GM18858 (cell line): ENCODE measurements around the gene INO80E.
"Not testable (repeated sequence)": the region's sequence is repeated elsewhere in the genome, so short reads cannot be mapped to it uniquely, and the experiment has no call there.

Experiments used
- ATAC-seq: cut with Tn5 transposase; IDR thresholded peaks from one replicate; pipeline ENCODE4 v1.9.1; 2021; ENCODE audit not compliant: unreplicated experiment

INO80E gene

GRCh38 chr16:30009085-30009862 is 13.2 kb downstream of the INO80E start:
- ATAC-seq = no peak

- ATAC-seq = no peak
Observed at GRCh38 chr16:30009990-30010843, 14.2 kb downstream of the INO80E start.

DNA sequence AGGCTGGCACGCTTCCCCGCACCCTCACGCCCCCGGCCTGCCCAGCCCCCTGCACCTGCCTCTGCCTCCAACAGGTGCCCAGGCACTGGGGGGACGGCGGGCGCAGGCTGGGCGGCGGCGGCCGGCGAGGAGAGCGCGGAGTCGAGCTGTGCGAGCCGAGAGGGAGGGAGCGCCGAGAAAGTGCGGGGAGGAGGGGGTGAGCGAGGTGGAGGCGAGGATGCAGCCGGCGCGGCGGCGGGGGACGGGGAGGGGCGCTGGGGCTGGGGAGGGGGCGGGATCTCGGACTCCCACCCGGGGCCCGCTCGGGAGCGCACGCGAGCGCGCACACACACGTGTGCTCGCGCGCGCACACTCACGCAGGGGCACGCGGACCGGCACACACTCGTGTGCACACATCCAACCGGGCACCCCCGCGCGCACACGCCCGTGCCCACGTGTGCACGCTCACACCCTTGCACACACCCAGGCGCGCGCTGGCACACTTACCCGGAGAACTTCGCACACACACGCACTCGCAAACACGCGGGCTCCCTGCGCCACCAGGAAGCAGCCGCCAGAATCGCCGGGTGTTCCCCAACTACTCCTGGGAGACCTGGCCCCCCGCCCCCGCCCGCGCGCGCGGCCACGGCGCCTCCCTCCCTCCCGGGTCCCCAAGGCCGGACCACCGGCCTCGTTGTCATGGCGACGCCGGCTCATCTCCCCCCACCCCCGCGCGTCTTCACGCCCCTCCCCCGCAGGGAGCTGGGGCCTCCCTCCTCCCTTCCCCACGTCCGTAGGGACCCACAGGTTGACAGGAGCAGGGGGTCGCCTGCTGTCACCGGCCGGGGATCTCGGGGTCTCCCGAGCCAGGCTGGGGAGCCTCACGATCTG is 15.0 kb downstream of the INO80E start, which contains the start of gene DOC2A:
Gene DOC2A, minus strand, starts transcription at position 184 of the 870 bp plus-strand sequence. CDS start 805 bp downstream, outside the sequence.
- ATAC-seq = no peak

DNA sequence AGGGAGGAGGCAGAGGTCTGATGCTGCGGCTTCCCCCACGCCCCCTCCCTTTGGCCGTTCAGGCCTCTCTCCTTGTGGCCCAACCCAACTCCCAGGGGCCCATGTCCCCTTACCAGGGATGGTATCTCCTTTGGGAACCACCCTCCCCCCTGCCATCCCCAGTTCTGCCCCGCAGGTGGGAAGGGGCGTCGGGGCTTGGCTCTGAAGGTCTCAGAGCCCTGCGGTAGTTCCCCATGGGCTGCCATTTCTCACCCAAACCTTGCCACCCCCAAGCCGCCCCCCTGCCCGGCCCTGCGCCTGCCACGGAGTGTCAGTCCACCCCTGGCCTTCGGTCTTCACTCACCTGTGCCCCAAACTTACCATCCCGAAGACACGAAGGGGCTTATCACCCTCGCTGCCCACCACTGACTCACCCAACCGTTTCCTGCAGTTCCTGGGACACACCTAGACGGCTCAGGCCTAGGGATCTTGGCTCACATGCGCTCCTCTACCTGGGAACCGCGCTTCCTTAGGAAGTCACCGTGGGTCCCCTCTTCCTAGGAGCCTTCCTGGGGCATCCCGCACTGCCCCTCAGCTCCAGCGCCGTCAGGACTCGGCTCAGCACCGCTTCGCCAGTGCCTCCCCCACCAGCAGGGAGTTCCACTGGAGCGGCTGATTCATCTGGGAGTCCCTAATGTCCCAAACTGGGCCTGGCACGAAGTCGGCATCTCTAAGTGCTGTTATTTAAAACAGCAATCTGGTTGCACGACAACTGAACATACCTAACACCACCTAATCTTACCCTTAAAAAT is 15.9 kb downstream of the INO80E start:
- ATAC-seq = no peak

- not testable (repeated sequence) for ATAC-seq
Observed at GRCh38 chr16:30012598-30012997, 16.6 kb downstream of the INO80E start.

DNA sequence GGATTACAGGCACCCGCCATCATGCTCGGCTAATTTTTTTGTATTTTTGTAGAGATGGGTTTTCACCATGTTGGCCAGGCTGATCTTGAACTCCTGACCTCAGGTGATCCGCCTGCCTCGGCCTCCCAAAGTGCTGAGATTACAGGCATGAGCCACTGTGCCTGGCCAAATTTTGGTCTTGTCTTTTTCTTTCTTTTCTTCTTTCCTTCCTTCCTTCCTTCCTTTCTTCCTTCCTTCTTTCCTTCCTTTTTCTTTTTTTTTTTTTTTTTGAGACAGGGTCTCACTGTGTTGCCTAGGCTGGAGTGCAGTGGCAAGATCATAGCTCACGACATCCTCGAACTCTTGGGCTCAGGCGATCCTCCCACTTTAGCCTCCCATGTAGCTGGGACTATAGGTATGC is 19.4 kb downstream of the INO80E start:
- ATAC-seq = not testable (repeated sequence)

DNA sequence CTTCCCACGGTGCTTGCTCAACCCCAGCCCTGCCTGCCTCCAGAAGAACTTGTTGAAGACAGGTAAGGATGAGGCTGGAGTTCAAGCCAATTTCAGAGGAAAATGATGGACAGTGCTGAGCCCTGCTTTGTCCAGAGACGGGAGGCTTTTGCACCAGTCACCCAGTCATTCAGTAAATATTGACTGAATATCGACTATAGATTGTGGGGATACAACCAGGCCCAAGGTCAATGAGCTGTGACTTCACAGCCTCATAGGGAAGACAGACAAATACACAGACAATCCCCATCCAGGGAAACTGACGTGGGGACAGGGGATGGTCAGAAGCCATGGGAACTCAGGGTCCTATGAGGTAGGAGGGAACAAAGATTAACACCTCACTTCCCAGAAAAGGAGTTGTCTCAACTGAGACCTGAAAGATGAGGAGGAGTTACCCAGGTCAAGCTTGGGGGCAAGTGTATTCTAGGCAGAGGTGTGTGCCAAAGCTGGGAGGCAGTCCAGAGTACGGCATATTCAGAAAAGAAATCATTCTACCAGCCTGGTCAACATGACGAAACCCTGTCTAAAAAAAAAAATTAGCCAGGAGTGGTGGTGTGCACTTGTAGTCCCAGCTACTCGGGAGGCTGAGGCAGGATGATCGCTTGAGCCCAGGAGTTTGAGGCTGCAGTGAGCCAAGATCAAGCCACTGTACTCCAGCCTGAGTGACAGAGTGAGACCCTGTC is 20.7 kb downstream of the INO80E start:
- ATAC-seq = no peak

GRCh38 chr16:30017277-30017656 is 21.2 kb downstream of the INO80E start:
- no peak for ATAC-seq

DNA sequence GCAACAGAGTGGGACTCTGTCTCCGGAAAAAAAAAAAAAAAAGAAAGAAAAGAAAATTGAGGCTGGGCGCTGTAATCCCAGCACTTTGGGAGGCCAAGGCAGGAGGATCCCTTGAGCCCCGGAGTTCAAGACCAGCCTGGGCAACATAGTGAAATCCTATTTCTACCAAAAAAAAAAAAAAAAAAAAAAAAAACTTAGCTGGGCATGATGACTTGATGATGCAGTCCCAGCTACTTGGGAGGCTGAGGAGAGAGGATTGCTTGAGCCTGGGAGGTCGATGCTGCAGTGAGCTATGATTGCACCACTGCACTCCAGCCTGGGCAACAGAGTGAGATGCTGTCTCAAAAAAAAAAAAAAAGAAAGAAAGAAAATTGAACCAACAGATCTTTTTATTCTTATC is 21.9 kb downstream of the INO80E start:
- ATAC-seq = not testable (repeated sequence)

DNA sequence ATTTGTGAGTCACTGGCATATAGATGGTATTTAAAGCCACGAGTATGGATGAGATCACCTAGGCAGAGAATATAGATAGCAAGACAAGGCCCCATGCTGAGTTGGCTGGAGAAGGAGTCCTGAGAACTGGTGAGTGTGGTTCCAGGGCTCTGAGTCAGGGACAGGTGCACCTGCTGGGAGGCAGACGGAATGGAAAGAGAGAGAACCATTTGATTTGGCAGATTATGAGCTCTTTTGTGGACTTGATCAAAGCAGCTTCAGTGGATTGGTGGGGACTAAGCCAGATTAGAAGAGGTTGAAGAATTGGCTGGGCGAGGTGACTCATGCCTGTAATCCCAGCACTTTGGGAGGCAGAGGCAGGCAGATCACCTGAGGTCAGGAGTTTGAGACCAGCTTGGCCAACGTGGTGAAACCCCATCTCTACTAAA is 22.7 kb downstream of the INO80E start:
- no peak for ATAC-seq

- no peak for ATAC-seq
Observed at GRCh38 chr16:30022887-30023286, 26.8 kb downstream of the INO80E start, which contains the start of gene C16orf92. TSS of gene C16orf92 (plus strand) at chr16:30023198. CDS start at chr16:30023341, 143 bp downstream.

DNA sequence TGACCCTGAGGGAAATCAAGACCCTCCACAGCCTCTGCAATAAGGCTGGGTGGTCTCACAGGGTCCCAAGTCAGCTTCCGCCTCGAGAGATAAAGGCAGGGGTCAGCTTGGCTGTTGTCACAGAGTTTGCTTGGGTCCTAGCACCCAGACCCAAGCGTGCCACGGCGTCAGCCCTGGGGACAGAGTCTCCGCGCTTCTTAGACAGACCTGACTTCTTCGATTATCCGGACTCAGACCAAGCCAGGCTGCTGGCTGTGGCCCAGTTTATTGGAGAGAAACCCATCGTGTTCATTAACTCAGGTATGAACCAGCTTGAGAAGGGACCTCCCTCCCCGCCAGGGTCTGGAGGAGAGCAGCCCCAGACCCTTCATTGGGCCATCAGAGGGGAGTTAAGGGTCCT is 27.5 kb downstream of the INO80E start:
- ATAC-seq = no peak

GRCh38 chr16:30024451-30024850 is 28.4 kb downstream of the INO80E start:
- no peak for ATAC-seq

DNA sequence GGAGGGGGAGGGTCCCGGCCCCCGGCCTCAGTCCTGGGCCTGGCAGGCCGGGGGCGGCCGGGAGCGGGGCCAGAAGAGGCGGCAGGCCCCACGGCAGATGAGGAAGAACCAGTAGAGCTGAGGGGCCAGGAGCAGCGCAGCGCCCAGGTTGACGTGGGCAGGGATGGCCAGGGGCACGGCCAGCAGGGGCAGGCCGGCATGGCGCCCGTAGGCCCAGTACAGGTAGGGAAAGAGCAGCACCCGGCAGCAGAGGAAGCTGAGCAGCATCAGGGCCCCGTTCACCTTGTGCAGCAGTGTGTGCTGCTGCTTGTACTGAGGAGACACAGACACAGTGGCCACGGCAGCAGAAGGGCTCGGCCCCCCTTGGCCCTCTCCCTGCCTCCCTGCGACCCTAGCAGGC is 29.1 kb downstream of the INO80E start:
- ATAC-seq = no peak

GRCh38 chr16:30025574-30025973 is 29.5 kb downstream of the INO80E start:
- ATAC-seq = no peak

DNA sequence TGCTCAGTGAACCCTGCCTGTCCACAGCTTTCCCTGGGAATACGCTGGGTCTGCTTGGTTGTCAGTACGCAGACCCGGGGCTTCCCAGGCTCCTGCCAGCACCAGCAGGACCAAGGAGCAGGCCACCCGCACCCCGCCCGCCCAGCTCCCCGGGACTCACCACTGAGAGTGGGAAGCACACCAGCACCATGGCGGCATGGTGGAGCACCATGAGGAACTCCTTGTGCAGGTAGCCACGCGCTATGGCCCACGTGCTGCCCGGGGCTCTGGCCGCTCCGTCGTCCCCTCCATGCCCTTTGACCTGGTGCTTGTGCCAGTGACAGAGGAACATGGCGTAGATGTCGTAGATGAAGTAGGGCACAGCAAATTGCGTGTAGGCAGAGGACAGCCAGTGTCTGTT is 30.4 kb downstream of the INO80E start:
- no peak for ATAC-seq

GRCh38 chr16:30027588-30028437 is 31.8 kb downstream of the INO80E start:
- no peak for ATAC-seq

DNA sequence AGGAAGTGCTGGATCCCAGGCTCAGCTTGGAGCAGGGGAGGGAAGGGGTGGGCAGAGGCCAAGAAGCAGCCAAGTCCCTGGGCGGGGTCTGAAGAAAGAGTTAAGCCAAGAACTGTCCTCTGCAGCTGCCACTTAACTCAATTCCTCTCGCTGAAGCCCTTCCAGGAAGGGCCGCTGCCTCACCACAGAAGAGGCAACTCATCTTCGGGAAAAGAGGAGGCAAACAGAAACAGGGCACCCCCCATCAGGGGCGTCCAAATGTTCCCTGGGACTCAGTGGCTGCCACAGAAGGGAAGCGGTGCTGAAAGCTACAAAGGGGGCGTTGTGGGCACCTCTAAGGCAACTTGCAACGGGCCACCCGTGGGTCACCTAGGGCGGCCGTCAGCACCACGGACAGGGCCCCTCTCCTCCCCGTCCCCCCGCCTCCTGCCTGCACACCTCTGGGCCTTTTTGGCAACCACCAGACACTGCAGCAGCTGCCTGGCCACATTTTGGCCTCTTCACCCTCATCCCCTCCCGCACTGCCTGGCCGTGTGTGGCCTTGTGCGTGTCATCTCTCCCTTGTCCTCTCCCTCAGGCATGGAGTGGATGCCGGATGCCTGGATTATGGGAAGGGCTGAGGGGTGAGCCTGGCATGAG is 32.5 kb downstream of the INO80E start:
- no peak for ATAC-seq
